HEK293T (cell line): Measurements from ENCODE around the gene SNAI3.

Experiments used
- FOXM1 ChIP-seq: fragments of 450-650 bp; IDR thresholded peaks from 2 replicates; pipeline ENCODE4 v1.6.1; 2017; ENCODE audit warnings: mild to moderate bottlenecking, borderline replicate concordance
- HDGF ChIP-seq: fragments of 450-650 bp; IDR thresholded peaks from 2 replicates; pipeline ENCODE4 v1.6.1; 2017; ENCODE audit warnings: antibody characterized with exemption, borderline replicate concordance
- SP1 ChIP-seq: fragments of 450-650 bp; IDR thresholded peaks from 2 replicates; pipeline ENCODE4 v1.6.1; 2017
- SUZ12 ChIP-seq: fragments of 450-650 bp; IDR thresholded peaks from 2 replicates; pipeline ENCODE4 v1.6.1; 2016; ENCODE audit warnings: mild to moderate bottlenecking
- TARDBP ChIP-seq: fragments of 450-650 bp; IDR thresholded peaks from 2 replicates; pipeline ENCODE4 v1.6.1; 2016

DNA sequence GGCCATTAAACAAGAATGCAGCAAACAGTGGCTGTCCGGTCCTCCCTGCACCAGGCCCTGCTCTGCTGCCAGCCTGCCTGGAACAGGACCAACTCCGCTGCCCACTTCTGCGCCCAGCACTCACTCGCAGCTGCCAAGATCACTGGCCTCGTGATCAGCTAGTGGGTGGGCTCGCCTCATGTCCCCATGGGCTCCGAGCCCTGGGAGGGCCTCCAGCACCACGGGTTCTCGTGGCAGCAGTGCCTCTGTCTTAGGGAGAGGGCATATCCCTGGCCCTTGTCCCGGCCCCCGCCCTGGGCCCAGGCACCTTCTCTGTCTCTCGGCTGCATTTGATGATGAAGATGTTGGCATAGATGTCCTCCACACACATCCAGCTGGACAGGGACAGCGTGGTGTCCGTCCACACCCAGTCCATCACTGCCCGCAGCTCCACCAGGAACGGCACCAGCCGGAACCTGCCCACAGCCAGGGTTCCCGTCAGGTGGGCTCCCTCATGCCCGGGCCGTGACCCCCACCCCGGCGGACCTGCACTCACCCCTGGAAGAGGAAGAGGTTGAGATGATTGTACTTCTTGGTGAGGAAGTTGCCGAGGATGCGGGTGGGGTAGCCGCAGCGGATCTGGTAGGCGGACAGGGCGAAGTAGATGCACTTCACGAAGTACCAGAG is 33.1 kb upstream of the SNAI3 start:
- TF ChIP-seq HDGF (no peak), FOXM1 (no peak), SP1 (no peak), SUZ12 (no peak), TARDBP (no peak)
